SK-N-SH (cell line): ENCODE data around the gene AUTS2.

Experiments
- CTCF ChIP-seq: fragments of 200-600 bp; sonication (generic); IDR thresholded peaks from 2 replicates; pipeline ENCODE4 v1.6.1; 2017; ENCODE audit warnings: antibody characterized with exemption, mild to moderate bottlenecking, moderate library complexity
- IRF3 ChIP-seq: fragments of 150-350 bp; IDR thresholded peaks from 2 replicates; pipeline ENCODE4 v1.6.1; 2016; ENCODE audit warnings: mild to moderate bottlenecking, low read depth, low read length

GRCh38 chr7:70457482-70457881 lies 859.2 kb downstream of the AUTS2 start:
- no peak for TF ChIP-seq IRF3
- no peak for TF ChIP-seq CTCF
